Measurements from ENCODE around the gene TRIM46.

- no peak for TF ChIP-seq CTCF (IDR thresholded peaks at IDR 0.05)
- TF ChIP-seq POLR2A (IDR thresholded peaks at IDR 0.05), result no peak
Measured at GRCh38 chr1:155127967-155128754, 45.5 kb upstream of the TRIM46 start.

All from right lobe of liver (tissue), 4 donors.